ENCODE measurements around the gene NXPH4.

The NXPH4 gene

GRCh38 chr12:57234571-57235016 is 18.0 kb downstream of the NXPH4 start:
- no peak for DNase-seq

GRCh38 chr12:57235017-57235727 is 18.6 kb downstream of the NXPH4 start:
- no peak for DNase-seq

DNA sequence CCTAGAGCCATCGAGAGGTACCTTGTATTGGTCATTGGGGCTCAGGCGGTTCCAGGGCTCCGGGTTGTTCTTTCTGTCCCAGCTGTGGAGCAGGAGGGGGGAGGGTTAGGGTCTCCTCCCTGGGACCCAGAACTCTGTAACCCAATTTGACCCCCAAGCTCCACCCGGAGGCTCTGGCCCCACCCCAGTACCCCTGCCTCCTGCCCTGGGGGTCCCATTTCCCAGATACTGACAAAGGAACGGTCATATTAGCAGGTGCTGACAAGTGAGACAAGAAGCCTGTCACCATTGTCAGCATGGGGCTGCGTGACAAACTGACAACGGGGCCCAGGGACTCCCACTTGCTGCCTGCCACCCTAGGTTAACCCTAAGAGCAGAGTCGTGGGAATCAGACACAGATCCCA is 19.1 kb downstream of the NXPH4 start:
- no peak for DNase-seq

GRCh38 chr12:57236201-57236924 is 19.8 kb downstream of the NXPH4 start:
- no peak for DNase-seq

GRCh38 chr12:57236925-57237595 is 20.5 kb downstream of the NXPH4 start:
- DNase-seq = no peak

DNA sequence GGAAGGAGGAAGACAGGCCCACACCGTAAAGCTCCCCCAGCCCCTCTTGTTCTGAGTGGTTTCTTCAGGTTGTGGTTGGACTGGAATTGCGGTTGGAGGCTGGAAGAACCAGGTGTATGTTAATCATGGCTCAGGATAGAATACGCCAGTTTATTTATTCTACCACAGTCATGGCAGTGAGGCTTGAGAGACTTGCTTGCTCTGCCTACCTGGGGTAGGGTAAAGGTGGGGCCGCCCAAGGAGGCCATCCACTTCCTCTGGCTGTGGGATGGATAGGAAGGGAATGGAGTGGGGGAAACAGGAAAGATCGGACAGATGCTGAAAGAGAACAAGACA is 21.0 kb downstream of the NXPH4 start:
- peak; percentile 36 for DNase-seq

GRCh38 chr12:57237932-57238853 is 21.6 kb downstream of the NXPH4 start:
- peak; percentile 59 for DNase-seq

DNA sequence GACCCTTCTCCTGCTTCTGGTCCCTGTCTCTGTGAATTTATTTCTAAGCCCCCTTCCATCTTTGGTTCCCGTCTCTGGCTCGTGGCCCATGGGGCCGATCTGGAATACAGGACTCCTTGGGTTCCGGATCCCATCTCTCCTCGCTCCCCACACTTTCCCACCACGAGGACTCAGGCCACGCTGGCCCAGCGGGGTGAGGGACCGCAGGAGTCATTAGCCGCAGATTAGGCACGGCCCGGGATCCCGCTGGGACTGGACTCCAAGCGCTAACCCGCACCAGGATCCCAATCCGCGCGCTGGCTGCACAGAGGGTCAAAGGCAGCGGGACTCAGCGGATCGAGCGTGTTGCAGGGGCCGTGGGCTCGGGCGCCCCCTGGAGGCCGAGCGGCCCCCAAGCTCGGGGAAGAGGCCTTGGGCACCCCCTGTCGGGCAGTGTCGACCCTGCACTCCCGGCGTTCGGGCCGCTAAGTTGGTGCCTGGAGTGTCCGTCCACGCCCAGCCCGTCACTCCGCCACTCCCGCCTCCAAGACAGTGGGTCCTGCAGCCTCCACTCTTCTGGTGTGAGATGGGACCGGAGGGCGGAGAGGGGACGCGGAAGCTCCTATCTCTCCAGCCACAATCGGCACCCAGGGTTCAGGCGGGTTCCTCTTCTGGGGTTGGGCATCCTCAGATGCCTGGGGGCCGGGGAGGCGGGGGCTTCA is 22.4 kb downstream of the NXPH4 start:
- DNase-seq = peak; percentile 90

- DNase-seq = peak; percentile 64
Observed at GRCh38 chr12:57239587-57240065, 23.0 kb downstream of the NXPH4 start.

DNA sequence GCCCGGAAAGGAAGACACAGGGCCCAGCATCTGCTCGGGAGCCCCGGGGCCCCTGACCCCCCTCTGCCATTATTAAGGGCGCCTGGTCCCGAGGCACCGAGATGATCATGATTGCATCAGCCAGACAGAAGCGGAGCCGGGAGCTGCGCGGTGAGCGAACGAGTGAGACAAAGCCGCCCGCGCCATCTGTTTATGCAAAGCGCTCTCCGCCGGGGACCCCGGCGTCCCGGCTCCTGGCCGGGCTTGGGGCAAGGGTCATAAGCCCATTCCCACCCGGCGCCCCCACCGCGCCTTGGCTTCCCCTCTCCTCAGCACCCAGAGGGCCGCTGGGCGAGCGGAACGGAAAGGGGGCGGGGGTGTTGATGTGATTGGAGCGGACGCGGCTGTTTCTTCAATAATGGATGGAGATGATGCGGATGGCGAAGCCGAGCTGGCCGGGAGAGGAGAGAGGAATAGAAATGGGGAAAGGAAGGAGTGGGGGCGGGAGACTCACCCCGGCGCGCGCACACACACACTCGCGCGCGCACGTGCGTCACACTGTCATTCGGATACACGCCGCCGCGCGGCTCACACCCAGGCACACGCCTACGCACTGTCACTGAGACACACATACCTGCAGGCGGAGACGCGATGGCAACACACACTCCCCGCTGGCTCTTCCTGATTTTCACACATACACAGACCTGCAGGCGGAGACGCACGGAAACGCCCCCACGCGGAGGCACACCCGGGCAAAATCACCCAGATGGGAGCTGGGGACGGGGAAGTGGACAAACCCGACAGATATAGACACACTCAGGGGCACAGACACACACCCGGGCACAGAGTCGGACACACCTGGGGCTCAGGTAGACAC is 23.7 kb downstream of the NXPH4 start:
- DNase-seq = peak; percentile 84

- peak; percentile 32 for DNase-seq
Observed at GRCh38 chr12:57240926-57241401, 24.4 kb downstream of the NXPH4 start.

DNA sequence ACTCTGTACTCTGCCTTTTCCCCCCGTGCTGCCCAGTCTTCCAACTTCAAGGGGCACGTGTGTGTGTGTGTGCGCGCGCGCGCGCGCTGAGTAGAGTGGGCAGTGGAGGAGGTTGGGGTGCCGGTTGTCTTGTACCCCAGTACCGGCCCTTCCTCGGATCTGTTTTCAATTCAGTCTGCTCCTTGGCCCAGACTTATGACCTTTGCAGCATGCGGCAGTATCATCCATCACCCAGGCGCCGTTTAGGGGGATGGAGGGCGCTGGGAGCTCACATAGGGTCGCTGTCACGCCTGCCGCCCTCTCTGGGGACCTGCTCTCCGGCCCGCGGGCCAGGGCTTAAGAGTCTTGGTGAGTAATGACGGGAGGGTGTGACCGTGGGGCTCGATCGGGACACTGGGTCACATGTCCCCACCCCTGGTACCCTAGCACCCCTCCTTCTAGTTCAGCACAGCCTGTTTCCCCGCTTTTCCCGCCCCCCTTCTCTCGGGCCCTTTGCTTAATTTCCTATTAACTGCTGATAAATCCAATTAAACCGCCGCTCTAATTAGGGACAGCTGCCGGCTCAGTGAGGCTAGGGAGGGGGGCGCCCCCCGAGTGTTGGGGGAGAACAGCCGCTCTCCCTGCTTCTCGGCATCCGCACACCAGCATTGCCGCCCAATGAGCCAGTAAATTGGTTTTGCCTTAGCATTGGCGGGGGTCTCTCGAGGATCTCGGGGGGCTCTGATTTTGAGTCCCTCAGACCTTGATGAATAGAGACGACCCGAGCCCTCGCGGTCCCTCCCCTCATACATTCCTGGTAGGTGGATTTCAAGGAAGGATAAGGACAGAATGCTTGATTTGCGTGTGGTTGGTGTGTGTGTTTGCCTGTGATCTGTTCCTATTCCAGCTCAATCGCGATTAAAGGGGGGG is 25.1 kb downstream of the NXPH4 start:
- peak; percentile 33 for DNase-seq

GRCh38 chr12:57242329-57242690 is 25.7 kb downstream of the NXPH4 start:
- peak; percentile 85 for DNase-seq

DNA sequence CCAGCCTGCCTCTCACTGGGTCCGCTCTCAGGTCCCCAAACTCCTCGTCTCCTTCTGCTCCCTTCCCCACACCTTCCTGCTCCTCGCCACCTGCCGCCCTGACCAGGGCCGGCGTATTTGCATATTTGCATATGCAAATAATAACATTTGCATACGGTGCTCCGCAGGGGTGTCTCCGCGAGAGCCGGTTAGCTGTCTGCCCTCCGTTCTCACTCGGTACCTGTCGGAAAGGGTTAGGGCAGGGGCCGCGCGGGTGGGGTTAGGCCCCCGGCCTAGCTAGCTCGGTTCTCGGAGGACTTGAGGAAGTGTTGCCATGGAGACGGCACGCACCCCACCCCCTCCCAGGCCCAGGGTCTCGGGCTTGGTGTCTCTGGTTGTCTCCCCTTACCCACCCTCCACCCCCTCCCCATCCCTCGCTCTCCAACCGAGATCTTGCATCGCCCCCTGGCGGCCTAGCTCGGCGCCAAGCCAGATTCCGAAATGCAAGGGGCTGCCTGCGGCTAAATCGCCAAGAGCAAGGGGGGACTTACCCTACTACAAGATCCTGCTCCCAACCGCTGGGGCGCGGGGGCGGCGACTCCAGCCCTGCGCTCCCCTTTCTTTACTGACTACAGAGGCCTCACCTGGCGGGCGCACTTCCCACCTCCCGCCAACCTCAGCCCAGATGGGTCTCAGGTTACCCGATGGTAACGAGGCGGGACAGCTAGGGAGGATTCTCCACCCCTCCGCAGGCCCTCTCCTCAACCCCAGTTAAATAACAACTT is 26.3 kb downstream of the NXPH4 start:
- peak; percentile 92 for DNase-seq

DNA sequence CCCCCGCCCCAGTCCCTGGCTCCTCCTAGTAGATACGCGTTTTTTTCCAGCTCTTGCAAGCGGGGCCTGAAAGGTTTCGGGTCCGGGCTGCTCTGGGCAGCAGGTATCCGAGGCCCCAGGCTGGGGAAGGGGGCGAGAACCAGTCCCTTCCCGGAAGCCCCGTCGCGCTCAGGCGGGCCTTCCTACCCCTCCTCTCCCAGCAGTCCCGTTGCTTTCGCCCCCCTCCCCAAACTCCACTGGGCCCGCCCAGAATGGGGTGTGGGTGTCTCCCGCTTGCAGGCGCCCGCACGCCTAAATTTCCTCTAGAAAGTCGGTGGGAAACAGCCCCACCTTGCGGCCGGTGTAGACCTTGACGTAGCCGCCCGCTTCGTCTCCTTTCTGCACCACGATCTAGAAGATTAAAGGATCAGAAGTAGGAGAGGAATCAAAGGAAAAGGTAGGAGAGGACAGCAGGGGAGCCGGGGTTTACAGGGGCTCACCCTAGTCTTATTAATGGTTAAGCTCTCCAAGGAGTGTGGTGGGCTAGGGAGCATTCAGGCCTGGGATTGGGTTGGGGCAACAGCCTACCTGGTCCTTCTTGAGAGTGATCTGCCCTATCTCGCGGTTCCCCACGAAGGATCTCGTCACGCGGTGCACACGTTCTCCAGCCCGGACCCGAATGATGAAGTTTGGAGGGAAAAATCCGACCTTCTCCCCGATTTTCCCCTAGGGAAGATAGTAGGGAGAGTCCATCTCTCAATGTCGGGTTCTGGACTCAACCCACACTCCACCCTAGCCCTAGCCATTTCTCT is 27.1 kb downstream of the NXPH4 start:
- peak; percentile 86 for DNase-seq

GRCh38 chr12:57244312-57244696 is 27.7 kb downstream of the NXPH4 start:
- DNase-seq = no peak

DNA sequence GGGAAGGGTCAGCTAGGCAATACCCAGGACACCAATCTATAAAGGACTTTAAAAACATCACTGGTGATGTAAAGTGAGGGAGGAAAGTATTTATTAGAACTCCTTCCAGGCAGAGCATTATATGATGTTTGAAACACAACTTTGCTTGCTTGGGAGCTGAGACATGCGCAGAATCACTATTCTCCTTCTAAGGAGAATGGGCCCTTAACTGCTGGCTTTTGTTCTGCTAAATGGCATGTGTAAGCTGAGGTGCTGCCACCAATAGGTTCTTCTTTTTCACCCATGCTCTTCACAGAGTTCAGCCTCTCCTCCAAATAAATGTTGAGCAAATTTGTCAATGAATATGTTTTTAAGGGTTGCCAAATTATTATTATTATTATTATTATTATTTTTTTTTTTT is 30.4 kb downstream of the NXPH4 start:
- no peak for DNase-seq
